ENCODE measurements around the gene GANAB. TPM values are rescaled to one million over a fixed set of nuclear protein-coding genes. Genes with fewer than 3 reads are reported as not detected.
A peak's percentile ranks its signal among the peaks of the same experiment; 100 is the strongest.

Gene GANAB
- total RNA-seq, 2 donors from 2014 or later = 252 to 303 TPM

GRCh38 chr11:62580959-62581715 is 65.3 kb downstream of the GANAB start:
- no peak overlapping the region for H3K27ac ChIP-seq
- H3K4me1 ChIP-seq = peaks cover 6% of the 10 kb centered on the region
- no peaks in the 10 kb centered on the region for H3K36me3 ChIP-seq
- TF ChIP-seq CTCF (IDR thresholded peaks at IDR 0.05) = no peak
- no peaks in the 10 kb centered on the region for H3K9me3 ChIP-seq
- no peak overlapping the region for H3K9ac ChIP-seq (ENCODE audit: low read depth in 2 of 2, low read length in 2 of 2)
- intact Hi-C loops (cut with DNase I) = no loop called here
- DNase-seq = no peak
- H3K27me3 ChIP-seq = no peaks in the 10 kb centered on the region
- no peak overlapping the region for H3K4me3 ChIP-seq

- peaks cover 18% of the 10 kb centered on the region for H3K4me1 ChIP-seq
- DNase-seq = no peak
- H3K36me3 ChIP-seq = no peaks in the 10 kb centered on the region
- TF ChIP-seq CTCF (IDR thresholded peaks at IDR 0.05) = no peak
- no peaks in the 10 kb centered on the region for H3K27me3 ChIP-seq
- no peak overlapping the region for H3K4me3 ChIP-seq
- no peak overlapping the region for H3K9ac ChIP-seq (ENCODE audit: low read depth in 2 of 2, low read length in 2 of 2)
- intact Hi-C loops (cut with DNase I) = no loop called here
- H3K9me3 ChIP-seq = no peaks in the 10 kb centered on the region
- H3K27ac ChIP-seq = no peak overlapping the region
Measured at GRCh38 chr11:62579252-62579651, 67.2 kb downstream of the GANAB start.

- no peak overlapping the region for H3K27ac ChIP-seq
- no peaks in the 10 kb centered on the region for H3K36me3 ChIP-seq
- H3K27me3 ChIP-seq = no peaks in the 10 kb centered on the region
- TF ChIP-seq CTCF (IDR thresholded peaks at IDR 0.05) = no peak
- no peak overlapping the region for H3K9ac ChIP-seq (ENCODE audit: low read depth in 2 of 2, low read length in 2 of 2)
- DNase-seq = no peak
- intact Hi-C loops (cut with DNase I) = no loop called here
- H3K9me3 ChIP-seq = no peaks in the 10 kb centered on the region
- H3K4me1 ChIP-seq = peaks cover 18% of the 10 kb centered on the region
- H3K4me3 ChIP-seq = no peak overlapping the region
Measured at GRCh38 chr11:62578541-62578940, 67.9 kb downstream of the GANAB start.

- Histone ChIP-seq H3K27ac (peak overlapping the region; percentile 48), H3K9ac (ENCODE audit: low read depth in 2 of 2, low read length in 2 of 2) (peak overlapping the region in 1 of 2 donors; percentile 98), H3K27me3 (no peaks in the 10 kb centered on the region), H3K4me3 (no peak overlapping the region), H3K4me1 (peaks cover 18% of the 10 kb centered on the region), H3K36me3 (no peaks in the 10 kb centered on the region), H3K9me3 (no peaks in the 10 kb centered on the region)
- intact Hi-C loops (cut with DNase I) = no loop called here
- no peak for DNase-seq
- TF ChIP-seq CTCF (IDR thresholded peaks at IDR 0.05) = no peak
Measured at GRCh38 chr11:62577046-62577714, 69.2 kb downstream of the GANAB start.

- Histone ChIP-seq H3K4me3 (no peak overlapping the region), H3K9me3 (no peaks in the 10 kb centered on the region), H3K4me1 (peaks cover 18% of the 10 kb centered on the region), H3K9ac (ENCODE audit: low read depth in 2 of 2, low read length in 2 of 2) (peak overlapping the region in 1 of 2 donors; percentile 98), H3K27me3 (no peaks in the 10 kb centered on the region), H3K36me3 (no peaks in the 10 kb centered on the region), H3K27ac (peak overlapping the region; percentile 89)
- intact Hi-C loops (cut with DNase I) = no loop called here
- no peak for TF ChIP-seq CTCF (IDR thresholded peaks at IDR 0.05)
- no peak for DNase-seq
Measured at GRCh38 chr11:62575837-62576236, 70.6 kb downstream of the GANAB start.

Measured in colonic mucosa (tissue), 4 donors.